ENCODE measurements around the gene TREML4.
"Not testable (repeated sequence)": the region's sequence is repeated elsewhere in the genome, so short reads cannot be mapped to it uniquely, and the experiment has no call there.

TREML4 gene

DNA sequence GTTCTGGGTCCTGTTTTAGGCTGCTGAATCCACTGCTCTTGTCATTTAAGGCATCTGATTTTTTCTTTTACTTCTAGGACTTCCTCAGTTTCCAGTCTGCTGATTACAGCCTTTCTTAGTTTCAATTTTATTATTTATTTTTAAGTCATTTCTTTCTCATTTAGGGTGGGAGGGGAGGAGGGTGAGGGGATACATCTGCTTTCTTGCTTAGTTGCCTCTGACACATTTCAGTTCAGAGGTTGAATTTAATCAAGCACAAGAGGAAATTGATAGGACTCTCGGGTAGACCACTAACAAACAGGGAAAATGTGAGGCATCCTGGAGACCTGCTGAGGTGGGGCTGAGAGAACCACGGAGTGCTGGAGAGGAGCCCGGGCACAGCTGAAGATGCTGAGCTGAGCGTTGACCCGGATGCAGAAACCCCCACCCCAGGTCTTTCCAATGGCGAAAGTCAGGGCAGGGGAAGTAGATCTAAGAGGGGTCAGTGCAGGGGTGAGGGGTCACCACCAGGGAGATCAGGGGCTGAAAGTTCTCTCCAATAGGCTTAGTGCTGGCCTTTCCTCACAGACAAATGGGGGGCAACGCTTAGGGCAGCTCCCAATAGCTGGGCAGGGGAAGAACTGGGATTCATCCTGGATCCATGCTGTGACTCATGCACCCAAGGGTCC is 19.6 kb upstream of the TREML4 start:
- no peak for DNase-seq

DNA sequence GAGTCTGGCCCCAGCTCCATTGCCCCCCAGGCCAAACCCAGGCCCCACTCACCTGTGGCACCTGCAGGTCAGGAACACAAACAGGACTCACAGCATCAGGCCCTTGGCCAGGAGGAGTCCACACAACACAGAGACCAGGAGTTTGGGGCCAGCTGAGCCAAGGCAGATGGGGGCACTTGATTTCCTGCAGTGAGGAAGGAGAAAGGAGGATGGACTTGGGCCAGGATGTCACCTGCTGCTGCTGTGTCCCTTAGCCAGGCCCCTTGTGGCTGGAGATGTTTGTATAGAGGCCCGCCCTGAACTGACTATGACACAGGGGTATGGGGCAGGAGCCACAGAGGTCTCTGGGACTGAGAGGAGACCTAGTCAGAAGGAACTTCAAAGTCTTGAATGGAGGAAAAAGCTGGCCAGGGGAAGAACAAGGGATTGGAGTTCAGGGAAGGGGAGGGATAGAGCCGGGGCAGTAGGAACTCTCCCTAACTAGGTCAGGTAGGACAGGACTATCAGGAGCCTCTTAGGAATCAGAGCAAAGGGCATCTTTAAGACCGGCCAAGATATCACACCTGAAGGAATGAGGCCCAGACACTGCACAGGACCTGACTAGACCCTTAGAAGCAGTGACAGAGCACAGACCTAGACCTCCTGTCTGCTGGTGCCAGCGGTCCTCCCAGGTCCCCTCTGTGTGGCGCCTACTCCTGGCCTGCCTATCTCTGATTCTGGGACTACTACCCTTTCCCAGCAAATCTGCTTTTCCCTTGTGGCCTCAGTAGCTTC is 18.4 kb upstream of the TREML4 start:
- no peak for DNase-seq

GRCh38 chr6:41214559-41215238 is 13.4 kb upstream of the TREML4 start:
- no peak for DNase-seq

DNA sequence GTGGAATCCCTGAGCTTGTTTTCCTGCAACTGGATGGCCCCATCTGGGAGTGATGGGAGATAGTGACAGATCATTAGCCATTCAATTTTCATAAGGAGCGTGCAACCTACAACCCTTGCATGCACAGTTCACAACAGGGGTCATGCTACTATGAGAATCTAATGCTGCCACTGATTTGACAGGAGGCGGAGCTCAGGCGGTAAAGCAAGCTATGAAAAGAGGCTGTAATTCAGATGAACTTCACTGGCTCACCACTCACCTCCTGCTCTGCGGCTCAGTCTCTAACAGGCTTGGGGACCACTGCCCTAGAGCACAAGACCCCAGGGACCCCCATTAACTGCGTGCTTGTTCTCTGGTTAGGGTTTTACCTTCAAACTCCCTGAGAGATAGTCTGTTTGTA is 12.4 kb upstream of the TREML4 start:
- no peak for DNase-seq

DNA sequence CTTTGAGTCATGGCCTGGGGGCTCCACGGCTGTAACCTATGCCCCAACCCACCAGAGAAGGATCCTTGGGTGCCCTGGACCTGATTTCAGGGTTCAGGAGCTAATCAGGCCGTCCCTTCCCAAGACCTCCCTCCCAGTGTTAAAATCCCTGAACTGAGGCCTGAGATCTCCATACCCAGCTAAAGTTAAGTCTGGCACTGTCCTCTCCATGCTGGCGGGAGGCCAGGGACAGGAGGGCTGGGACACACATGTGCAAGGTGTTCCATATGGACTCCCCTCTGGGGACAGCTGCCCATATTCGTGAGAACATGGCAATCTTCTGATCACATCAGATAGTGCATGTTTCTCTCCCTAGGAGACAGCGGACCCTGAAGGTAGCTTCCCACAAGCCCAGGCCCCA is 11.5 kb upstream of the TREML4 start:
- no peak for DNase-seq

GRCh38 chr6:41222045-41222444 is 6.1 kb upstream of the TREML4 start:
- no peak for DNase-seq

DNA sequence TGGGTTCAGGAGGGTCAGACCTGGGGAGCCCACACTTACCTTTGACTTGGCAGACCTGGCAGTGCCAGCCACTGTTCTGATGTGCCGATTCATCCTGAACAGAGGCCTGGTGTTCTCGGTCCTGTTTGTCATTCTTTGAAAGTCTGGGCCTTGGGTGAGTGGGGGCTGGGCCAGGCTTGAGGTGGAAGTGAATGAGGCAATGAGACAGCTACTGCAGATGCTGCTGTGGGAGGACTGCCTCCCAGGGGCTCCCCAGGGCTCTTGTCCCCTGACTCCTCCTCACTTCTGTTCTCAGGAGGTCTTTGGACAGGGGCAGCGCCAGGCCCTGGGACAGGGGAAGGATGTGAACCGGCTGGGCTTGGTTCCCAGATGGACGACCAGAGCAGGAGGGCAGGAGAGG is 5.6 kb upstream of the TREML4 start:
- DNase-seq = no peak

DNA sequence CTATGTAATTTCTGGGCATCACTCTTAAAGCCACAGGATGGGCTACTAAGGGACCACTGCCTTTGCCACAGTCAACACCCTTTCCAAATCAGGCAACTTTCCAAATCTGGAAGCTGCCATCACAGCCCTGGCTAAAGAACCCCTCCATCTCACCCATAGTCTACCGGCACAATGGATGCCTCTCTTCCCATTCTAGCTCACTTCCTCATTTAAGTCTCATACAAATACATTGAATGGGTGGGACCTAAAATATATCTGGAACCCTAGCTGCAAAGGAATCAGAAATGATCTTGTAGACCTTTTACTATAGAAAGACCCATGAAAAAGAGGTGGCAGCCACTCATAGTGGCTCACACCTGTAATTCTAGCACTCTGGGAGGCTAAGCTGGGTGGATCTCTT is 3.3 kb upstream of the TREML4 start:
- DNase-seq = no peak

GRCh38 chr6:41226752-41227151 is 1.4 kb upstream of the TREML4 start:
- DNase-seq = no peak

DNA sequence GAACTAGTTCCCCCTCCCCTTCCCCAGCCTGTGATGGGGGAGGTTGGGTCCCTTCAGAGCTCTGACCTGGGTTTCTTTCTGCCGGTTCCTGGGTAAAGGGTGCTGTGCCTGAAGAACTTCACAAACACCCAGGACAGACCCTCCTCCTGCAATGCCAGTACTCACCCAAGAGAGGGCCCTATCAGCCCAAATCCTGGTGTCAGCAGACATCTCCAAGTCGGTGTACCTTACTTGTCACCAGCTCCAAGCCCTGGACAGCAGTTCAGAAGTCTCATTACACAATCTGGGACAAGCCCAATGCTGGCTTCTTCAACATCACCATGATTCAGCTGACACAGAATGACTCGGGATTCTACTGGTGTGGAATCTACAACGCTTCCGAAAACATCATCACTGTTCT is 467 bp downstream of the TREML4 start:
- DNase-seq = peak; percentile 22

DNA sequence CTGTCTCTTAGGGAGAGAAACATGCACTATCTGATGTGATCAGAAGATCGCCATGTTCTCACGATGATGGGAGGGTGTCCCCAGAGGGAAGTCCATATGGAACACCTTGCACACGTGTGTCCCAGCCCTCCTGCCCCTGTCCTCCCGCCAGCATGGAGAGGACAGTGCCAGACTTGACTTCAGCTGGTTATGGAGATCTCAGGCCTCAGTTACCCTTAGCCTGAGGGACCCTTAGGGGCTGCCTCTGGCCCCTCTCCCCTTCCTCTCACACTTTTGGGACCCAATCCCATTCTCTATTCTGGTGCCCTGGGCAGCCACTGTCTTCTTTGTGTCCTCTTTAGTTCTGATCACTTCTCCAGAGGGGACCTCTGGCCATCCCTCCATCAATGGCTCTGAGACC is 1.6 kb downstream of the TREML4 start:
- no peak for DNase-seq

GRCh38 chr6:41231246-41231645 is 3.1 kb downstream of the TREML4 start:
- DNase-seq = no peak

- no peak for DNase-seq
Observed at GRCh38 chr6:41232667-41233066, 4.5 kb downstream of the TREML4 start.

GRCh38 chr6:41236276-41236675 is 8.1 kb downstream of the TREML4 start:
- no peak for DNase-seq

- DNase-seq = no peak
Observed at GRCh38 chr6:41237128-41237527, 9.0 kb downstream of the TREML4 start.

- no peak for DNase-seq
Observed at GRCh38 chr6:41239467-41240159, 11.5 kb downstream of the TREML4 start.

GRCh38 chr6:41246529-41246928 is 18.4 kb downstream of the TREML4 start:
- not testable (repeated sequence) for DNase-seq

GRCh38 chr6:41247288-41247865 is 19.2 kb downstream of the TREML4 start:
- no peak for DNase-seq

GRCh38 chr6:41247882-41248705 is 19.9 kb downstream of the TREML4 start:
- peak; percentile 8 for DNase-seq

- DNase-seq = no peak
Observed at GRCh38 chr6:41252401-41253169, 24.4 kb downstream of the TREML4 start.

GRCh38 chr6:41255110-41255509 is 27.0 kb downstream of the TREML4 start:
- DNase-seq = no peak

Data from hematopoietic multipotent progenitor cell treated with erythropoietin and hydrocortisone succinate and interleukin-3 and kit ligand, for 8 days (in vitro differentiated cells).